NCI-H748 (cell line): ENCODE results near the gene SMARCD2.

Experiments
- DNase-seq: peaks from one replicate; lab custom pipeline; 2025; ENCODE audit not compliant: unreplicated experiment; lab: John Stamatoyannopoulos, UW

The SMARCD2 gene

GRCh38 chr17:63833026-63833740 lies 9.3 kb downstream of the SMARCD2 start:
- no peak for DNase-seq

- no peak for DNase-seq
Measured at GRCh38 chr17:63832455-63832854, 10.0 kb downstream of the SMARCD2 start.

DNA sequence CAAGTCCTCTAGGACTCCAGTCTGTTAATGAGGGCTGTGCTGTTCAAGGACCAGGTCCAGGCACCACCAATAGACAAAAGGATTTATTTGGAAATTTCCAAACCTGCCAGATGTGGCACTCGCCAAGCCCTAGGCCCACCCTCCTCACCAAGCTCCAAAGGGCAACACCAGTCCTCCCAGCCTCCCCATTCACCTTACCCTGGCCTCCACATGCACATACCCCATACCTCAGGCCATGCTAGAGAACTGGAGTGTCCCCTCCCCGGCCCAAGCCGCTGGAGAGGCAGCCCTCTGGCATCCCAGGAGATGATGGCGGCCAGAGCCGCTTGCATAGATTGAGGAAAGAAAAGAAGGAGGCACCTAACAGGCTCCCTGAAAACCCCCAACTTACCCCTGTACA lies 10.5 kb downstream of the SMARCD2 start:
- no peak for DNase-seq

DNA sequence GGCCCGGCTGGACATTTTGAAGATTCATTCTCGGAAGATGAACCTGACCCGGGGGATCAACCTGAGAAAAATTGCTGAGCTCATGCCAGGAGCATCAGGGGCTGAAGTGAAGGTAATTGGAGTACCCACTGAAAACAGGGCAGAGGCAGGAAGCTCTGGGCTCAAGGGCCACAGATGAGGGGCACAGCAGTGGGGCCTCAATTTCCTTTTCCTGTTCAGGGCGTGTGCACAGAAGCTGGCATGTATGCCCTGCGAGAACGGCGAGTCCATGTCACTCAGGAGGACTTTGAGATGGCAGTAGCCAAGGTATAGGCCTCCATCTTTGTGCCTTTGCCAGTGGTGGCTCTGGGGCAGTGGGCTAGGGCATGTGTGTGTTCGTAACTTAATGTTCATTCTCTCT lies 11.0 kb downstream of the SMARCD2 start:
- no peak for DNase-seq

DNA sequence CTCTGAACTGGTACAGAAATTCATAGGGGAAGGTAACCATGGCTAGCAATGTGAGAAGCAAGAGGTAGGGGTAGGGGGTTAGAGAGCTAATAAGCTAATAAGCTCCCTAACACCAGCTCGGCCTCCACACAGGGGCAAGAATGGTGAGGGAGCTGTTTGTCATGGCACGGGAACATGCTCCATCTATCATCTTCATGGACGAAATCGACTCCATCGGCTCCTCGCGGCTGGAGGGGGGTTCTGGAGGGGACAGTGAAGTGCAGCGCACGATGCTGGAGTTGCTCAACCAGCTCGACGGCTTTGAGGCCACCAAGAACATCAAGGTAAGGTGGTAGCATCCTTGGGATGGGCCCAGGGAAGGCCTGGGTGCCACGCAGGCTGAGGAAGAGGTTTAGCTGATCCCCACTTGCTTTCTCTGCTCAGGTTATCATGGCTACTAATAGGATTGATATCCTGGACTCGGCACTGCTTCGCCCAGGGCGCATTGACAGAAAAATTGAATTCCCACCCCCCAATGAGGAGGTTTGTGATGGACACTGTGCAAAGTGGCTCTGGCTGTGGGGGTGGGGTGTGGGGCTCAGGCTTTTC lies 11.5 kb downstream of the SMARCD2 start:
- no peak for DNase-seq

- no peak for DNase-seq
Measured at GRCh38 chr17:63830278-63830677, 12.2 kb downstream of the SMARCD2 start.

- DNase-seq: no peak
Measured at GRCh38 chr17:63828936-63829335, 13.5 kb downstream of the SMARCD2 start.

DNA sequence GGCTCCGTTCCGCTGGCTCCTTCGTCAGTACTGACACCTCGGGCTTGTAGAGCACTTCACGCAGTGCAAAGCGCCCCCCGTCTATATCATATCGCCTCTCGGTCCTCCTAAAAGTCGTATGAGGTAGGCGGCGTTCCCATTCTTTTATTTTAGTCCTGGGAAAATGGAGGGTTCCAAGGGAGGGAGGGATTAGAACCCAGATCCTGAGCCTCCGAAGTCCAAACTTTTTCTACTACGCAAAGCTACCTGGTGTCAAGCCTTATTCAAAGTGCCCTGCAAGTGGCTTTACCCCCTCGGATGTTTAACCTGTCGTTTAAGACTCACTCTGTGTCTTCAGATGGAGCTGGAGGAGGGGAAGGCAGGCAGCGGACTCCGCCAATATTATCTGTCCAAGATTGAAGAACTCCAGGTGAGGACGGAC lies 14.7 kb downstream of the SMARCD2 start:
- DNase-seq: no peak

DNA sequence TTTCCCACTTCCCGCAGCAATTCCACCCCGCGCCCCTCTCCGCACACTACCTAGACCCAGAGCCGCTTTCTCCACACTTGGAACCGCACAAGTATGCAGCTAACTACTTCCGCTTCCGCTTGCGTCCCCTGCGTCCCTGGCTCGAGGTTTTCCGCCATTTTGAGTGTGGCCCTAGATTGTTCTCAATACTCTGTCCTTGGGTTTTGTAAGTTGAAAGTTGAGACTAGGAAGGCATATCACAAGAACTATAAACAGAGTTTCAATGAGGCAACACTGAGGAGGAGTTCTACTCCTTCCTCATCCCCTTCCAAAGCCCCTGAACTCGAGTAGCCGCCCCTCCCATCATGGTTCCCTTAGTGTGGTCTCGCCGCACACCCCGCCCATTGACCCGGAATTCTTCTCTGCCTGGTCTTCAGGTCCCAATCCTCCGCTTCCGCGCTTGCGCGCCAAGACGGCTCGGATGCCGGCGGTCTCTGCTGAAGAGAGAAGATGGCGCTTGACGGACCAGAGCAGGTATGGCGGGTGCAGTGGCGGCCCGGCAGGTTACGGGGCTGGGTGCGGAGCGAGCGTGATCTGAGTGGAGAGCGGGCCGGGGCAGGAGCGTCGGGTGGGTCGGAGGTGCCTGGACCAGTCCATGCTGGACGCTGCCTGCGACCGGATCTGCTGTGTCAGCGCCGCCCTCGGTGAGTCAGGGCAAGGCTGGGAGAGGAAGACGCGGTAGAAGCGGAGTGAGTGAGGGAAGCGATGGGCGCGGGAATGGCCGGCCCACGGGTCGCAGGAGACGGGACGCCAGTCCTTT lies 15.3 kb downstream of the SMARCD2 start, which contains the start of the genes FTSJ3 and PSMC5:
Gene FTSJ3 (minus strand): TSS at position 662 of the 799 bp plus-strand sequence. CDS start 761 bp downstream, outside the sequence.
Gene PSMC5 (plus strand): TSS at position 430 of the 799 bp plus-strand sequence. CDS start 60 bp downstream, at position 490.
- DNase-seq: peak; percentile 96

DNA sequence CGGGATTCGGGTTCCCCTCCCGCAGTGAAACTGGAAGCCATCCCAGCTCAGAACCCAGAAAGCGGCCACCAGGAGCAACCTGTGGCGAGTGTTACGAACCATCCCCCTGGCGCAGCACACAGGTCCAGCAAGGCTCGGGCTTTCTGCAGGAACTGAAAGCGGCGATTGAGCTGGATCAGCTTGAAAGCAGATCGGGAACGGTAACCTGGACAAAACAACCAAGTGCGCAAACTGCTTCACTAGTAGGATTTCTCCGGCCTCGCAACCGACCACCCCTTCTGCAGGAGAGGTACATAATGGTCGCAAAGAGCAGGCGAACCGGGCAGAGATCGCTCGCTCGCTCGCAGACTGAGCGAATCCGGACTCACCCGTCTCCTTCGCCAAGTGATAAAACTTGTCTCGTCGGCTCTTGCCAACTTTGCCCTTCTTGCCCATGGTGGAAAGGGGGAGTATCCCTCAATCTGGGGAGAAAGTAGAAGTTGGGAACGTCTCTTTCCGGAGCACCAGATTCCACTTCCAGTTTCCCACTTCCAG lies 15.9 kb downstream of the SMARCD2 start:
- DNase-seq: peak; percentile 52

- DNase-seq: no peak
Measured at GRCh38 chr17:63824362-63824761, 18.1 kb downstream of the SMARCD2 start.

- DNase-seq: no peak
Measured at GRCh38 chr17:63823659-63824331, 18.7 kb downstream of the SMARCD2 start.

DNA sequence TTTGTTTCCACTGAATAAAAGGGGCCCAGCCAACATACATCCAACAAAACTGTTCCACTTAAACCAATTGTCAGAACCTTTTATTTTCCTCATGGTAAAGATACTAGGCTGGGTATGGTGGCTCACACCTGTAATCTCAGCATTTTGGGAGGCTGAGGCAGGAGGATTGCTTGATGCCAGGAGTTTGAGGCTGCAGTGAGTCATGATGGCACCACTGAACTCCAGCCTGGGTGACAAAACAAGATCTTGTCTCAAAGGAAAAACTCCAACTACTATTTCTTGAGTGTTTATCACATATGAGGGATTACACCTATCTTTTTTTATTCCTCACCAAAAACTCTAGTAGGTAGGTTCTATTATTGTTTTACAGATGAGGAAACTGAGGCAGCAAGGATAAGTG lies 19.9 kb downstream of the SMARCD2 start:
- DNase-seq: no peak

GRCh38 chr17:63821804-63822203 lies 20.7 kb downstream of the SMARCD2 start:
- no peak for DNase-seq

DNA sequence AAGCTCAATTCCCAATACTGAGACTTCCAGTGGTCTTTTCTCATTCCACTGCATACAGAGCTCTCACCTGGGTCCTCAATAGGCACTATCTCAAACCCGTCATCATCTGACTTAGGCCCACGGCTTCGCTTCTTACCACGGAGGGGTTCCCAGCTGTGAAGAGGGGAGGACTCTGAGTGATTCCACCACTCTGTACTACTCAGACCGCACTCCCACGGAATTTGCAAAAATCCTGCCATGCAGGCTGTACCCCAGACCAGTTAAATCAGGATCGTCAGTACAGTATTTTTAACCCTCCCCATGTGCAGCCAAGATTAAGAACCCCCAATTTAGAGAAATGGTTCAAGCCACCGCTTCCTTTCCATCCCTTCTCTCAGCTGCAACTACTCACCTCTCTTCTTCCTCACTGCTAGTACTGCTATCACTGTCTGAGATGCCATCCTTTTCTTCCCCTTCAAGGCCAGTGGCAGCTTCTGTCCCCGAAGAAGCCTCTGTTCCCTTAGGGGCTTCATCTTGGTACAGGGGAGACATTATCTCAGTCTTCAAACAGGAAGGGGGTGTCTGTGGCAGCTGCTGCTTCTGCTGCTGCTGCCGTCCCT lies 21.4 kb downstream of the SMARCD2 start:
- no peak for DNase-seq

DNA sequence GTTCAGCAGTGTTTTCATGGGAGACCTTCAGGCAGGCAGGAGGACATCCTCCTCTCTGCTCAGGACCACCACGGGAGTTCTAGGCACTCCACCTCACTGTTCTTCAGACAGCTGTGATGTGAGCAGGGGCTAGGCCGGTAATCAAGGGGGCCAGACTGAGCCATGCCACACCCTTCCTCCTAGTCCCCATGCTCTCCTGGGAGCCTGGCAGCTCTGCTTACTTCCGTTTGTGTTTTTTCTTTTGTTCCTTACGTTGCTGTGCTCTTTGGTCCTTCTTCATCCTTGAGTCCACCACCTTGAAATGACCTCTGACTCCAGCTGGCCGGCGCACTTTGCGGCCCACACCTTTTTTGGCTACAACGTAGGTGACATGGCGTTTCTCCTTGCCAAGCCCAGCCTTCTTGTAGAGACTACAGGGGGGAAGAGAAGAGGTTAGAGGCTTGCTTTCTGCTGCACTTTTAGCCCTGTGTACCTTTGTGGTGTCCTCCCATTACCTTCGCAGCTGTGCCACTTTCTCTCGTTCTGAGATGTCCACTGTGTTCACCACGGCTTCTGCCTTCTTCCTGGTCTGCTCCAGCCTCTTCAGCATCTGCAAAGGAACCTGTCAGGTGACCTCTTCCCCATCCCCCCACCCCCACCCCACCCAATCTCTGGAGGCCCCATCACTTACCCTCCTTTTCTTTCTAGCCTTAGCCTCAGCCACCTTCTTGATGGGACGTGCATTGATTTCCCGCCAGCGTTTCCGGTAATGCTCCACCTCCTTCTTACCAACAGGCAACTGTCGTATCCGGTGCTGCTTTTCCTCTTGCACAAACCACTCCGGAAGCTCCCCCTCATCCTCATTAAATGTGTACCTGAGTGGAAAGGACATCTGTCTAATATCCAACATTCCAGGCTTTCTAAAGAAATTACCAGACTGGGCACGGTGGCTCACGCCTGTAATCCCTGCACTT lies 22.6 kb downstream of the SMARCD2 start:
- DNase-seq: no peak

GRCh38 chr17:63819131-63819530 lies 23.4 kb downstream of the SMARCD2 start:
- DNase-seq: no peak

DNA sequence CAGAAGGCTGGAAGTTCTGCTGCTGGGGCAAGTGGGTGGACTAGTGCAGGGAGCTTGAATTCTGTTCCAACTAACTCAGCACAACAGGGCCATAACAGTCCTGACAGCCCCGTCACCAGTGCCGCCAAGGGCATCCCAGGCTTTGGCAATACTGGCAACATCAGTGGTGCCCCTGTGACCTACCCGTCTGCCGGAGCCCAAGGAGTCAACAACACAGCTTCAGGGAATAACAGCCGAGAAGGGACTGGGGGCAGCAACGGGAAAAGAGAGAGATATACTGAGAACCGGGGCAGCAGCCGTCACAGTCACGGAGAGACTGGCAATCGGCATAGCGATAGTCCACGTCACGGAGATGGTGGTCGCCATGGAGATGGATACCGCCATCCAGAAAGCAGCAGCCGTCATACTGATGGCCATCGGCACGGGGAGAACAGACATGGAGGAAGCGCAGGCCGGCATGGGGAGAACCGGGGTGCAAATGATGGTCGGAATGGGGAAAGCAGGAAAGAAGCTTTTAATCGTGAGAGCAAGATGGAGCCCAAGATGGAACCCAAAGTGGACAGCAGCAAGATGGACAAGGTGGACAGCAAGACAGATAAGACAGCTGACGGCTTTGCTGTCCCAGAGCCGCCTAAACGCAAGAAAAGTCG lies 24.6 kb downstream of the SMARCD2 start:
- no peak for DNase-seq

DNA sequence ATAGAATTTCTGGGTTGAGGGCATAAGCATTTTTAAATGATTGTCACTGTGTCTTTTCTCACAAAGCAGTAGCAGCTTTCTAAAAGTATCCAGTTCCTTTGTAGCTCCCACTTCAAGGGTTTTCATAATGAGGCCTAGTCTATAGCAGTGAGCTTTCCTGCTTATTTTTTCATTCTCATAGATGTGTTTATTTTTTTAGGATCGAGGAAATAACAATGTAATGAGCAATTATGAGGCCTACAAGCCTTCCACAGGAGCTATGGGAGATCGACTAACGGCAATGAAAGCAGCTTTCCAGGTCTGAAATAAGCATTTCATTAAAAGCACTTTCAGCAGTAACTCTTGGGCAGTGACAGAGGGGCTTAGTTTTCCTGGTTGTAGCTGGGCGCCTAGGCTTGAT lies 25.8 kb downstream of the SMARCD2 start:
- no peak for DNase-seq
